Measurements from ENCODE around the gene SLC13A3. TPM values are rescaled to one million over a fixed set of nuclear protein-coding genes. Genes with fewer than 3 reads are reported as not detected.

SLC13A3 gene
- total and polyA plus RNA-seq, 2 of the 4 experiments (the other 2 are of a cell fraction) = 2.5 to 4.2 TPM

GRCh38 chr20:46647469-46647868 lies 3.8 kb downstream of the SLC13A3 start:
- dilution Hi-C loops (cut with HindIII; ENCODE audit: low sequenced_read_pairs, unreplicated experiment) (no loop called here), intact Hi-C loops (cut with micrococcal nuclease) (no loop called here), in situ Hi-C loops (cut with MboI; ENCODE audit: low sequenced_read_pairs) (no loop called here)
- WGBS, 2 experiments (ENCODE audit: extremely low coverage in 2 of 2, insufficient read length in 1 of 2) = 40% methylated on average over 1 of the region's 4 CpGs; no CpG with 5 or more reads in 1 of the 2 experiments
- Histone ChIP-seq H4K20me1 (ENCODE audit: insufficient read depth, low read length) (no peaks in the 10 kb centered on the region), H3K9me1 (ENCODE audit: insufficient read depth, low read length) (no peaks in the 10 kb centered on the region), H3K36me3 (ENCODE audit: control insufficient read depth, insufficient read depth, low read length) (no peaks in the 10 kb centered on the region), H2AK9ac (replicated peaks; ENCODE audit: low read depth, low read length, poor library complexity) (no peak overlapping the region), H3K79me1 (ENCODE audit: low read depth in 1 of 2, low read length in 2 of 2) (no peaks in the 10 kb centered on the region), H4K5ac (ENCODE audit: low read depth, low read length) (no peak overlapping the region), H3K4me1 (ENCODE audit: control insufficient read depth, insufficient read depth, low read length) (peaks cover 3% of the 10 kb centered on the region; the same call in 1 of the 2 replicates), H3K27me3 (ENCODE audit: control insufficient read depth, insufficient read depth, low read length) (peaks cover 29% of the 10 kb centered on the region), H4K8ac (ENCODE audit: low read depth in 2 of 2, low read length in 2 of 2) (no peak overlapping the region), H2AK5ac (ENCODE audit: low read depth, low read length) (no peak overlapping the region), H3K4me3 (ENCODE audit: insufficient read depth, low read depth, low read length) (no peak overlapping the region), H3K9ac (ENCODE audit: low read depth, low read length) (no peak overlapping the region), H4K91ac (ENCODE audit: insufficient read depth, low read depth, low read length) (no peak overlapping the region), H3K27ac (ENCODE audit: insufficient read depth, low read length) (no peak overlapping the region), H2BK5ac (ENCODE audit: low read depth, low read length, poor library complexity, severe bottlenecking) (no peak overlapping the region), H3K18ac (ENCODE audit: low read depth, low read length) (no peak overlapping the region), H3K14ac (replicated peaks; ENCODE audit: low read depth, low read length) (no peak overlapping the region), H3K4me2 (ENCODE audit: low read depth, low read length) (no peak overlapping the region), H2BK15ac (ENCODE audit: low read depth, low read length) (no peak overlapping the region), H3K23ac (ENCODE audit: low read depth, low read length) (no peak overlapping the region), H2BK20ac (ENCODE audit: low read depth, low read length) (no peak overlapping the region), H2AFZ (replicated peaks; ENCODE audit: low read length, poor library complexity) (no peak overlapping the region), H3K56ac (ENCODE audit: extremely low read depth, insufficient read depth, low read length) (no peak overlapping the region), H2BK120ac (ENCODE audit: low read depth, low read length) (no peak overlapping the region), H3K4ac (ENCODE audit: low read depth, low read length) (no peak overlapping the region), H3K9me3 (ENCODE audit: control insufficient read depth, insufficient read depth, low read length) (no peaks in the 10 kb centered on the region)
- no peak for DNase-seq
- CTCF ChIA-PET = no interaction called here
- POLR2A ChIA-PET (ENCODE audit: unreplicated experiment) = no interaction called here
- BruUV-seq (replicated peaks) = no TSS peak
- TF ChIP-seq POLR2A (IDR thresholded peaks at IDR 0.05; ENCODE audit: low read depth, low read length) (no peak), MAZ (IDR thresholded peaks at IDR 0.05; ENCODE audit: borderline replicate concordance, low read depth, low read length) (no peak), NFE2L2 (IDR thresholded peaks at IDR 0.05; ENCODE audit: low read depth, low read length) (no peak), MAFK (IDR thresholded peaks at IDR 0.05; ENCODE audit: low read depth, low read length) (no peak), CHD1 (IDR thresholded peaks at IDR 0.05; ENCODE audit: low read depth, low read length) (no peak), RCOR1 (IDR thresholded peaks at IDR 0.05; ENCODE audit: insufficient replicate concordance, low read length) (no peak), CEBPB (IDR thresholded peaks at IDR 0.05; ENCODE audit: low read depth, low read length) (no peak)
- TF ChIP-seq, protein P1, sequence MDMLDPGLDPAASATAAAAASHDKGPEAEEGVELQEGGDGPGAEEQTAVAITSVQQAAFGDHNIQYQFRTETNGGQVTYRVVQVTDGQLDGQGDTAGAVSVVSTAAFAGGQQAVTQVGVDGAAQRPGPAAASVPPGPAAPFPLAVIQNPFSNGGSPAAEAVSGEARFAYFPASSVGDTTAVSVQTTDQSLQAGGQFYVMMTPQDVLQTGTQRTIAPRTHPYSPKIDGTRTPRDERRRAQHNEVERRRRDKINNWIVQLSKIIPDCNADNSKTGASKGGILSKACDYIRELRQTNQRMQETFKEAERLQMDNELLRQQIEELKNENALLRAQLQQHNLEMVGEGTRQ (IDR thresholded peaks at IDR 0.05; ENCODE audit: low read depth, low read length) = no peak
- TF ChIP-seq, protein P2, sequence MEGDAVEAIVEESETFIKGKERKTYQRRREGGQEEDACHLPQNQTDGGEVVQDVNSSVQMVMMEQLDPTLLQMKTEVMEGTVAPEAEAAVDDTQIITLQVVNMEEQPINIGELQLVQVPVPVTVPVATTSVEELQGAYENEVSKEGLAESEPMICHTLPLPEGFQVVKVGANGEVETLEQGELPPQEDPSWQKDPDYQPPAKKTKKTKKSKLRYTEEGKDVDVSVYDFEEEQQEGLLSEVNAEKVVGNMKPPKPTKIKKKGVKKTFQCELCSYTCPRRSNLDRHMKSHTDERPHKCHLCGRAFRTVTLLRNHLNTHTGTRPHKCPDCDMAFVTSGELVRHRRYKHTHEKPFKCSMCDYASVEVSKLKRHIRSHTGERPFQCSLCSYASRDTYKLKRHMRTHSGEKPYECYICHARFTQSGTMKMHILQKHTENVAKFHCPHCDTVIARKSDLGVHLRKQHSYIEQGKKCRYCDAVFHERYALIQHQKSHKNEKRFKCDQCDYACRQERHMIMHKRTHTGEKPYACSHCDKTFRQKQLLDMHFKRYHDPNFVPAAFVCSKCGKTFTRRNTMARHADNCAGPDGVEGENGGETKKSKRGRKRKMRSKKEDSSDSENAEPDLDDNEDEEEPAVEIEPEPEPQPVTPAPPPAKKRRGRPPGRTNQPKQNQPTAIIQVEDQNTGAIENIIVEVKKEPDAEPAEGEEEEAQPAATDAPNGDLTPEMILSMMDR (conservative IDR thresholded peaks at IDR 0.05; ENCODE audit: low read depth, low read length) = no peak
- no peak for ATAC-seq (ENCODE audit: low read depth)
